ENCODE measurements around the gene TRIO. TPM values are rescaled to one million over a fixed set of nuclear protein-coding genes. Genes with fewer than 3 reads are reported as not detected.
A peak's percentile ranks its signal among the peaks of the same experiment; 100 is the strongest.
"Not testable (repeated sequence)": the region's sequence is repeated elsewhere in the genome, so short reads cannot be mapped to it uniquely, and the experiment has no call there.

The TRIO gene
- total RNA-seq, 4 donors from 2014 or later: 186 to 388 (median 285) TPM

DNA sequence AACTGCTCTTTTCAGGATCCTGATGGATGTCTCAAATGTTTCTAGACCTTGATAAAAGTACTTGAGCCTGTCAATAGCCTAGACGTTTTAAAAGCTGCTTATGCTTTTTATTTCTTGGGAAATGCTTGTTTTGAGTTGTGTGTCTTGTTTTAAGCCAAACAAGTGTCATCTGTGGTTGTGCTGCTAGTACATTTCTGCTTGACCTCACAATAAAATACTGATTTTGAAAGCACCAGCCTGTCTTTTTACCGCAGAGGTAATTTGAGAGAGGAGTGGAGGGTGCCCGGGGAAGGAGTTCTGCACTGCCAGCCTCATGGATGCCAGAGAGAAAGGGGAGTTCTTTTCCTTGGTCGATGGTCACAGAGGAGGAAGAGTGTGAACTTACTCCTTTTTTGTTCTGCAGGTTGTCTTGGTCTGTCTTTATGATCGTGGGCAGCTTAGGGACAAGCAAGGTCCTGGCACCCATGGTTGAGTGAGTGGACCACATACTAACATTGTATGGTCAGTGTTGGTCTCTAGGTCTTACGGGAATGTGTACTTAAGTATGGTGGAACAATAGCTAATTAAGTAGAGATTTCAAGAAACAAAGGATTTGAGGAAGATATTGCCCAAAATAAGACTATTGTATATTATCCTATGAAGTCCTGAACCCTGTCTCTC, 61.0 kb downstream of the TRIO start:
- Histone ChIP-seq H3K36me3 (no peaks in the 10 kb centered on the region), H3K9me3 (no peaks in the 10 kb centered on the region), H3K4me1 (peaks cover 39 to 88% (median 69%) of the 10 kb centered on the region in 4 donors), H3K4me3 (no peak overlapping the region), H3K27ac (peak overlapping the region; percentile 84 to 88 (median 84)), H3K27me3 (no peaks in the 10 kb centered on the region)
- intact Hi-C loops (cut with DNase I; ENCODE audit: low total_unique reads) (no loop called here), in situ Hi-C loops (cut with MboI; ENCODE audit: low pct_ligation_motif_present in 1 of 4, low pct_unique_long_range_greater_than_20kb in 1 of 4, low sequenced_read_pairs in 3 of 4) (loop anchor here in 3 of 4 donors (10.0 kb wide), 2 partner anchors 49 to 59 kb away; partner anchors contain the start of gene TRIO (in 2 of the 3))
- DNase-seq: no peak
- TF ChIP-seq POLR2A (IDR thresholded peaks at IDR 0.05) (no peak), EP300 (IDR thresholded peaks at IDR 0.05; ENCODE audit: low read depth) (no peak), POLR2AphosphoS5 (IDR thresholded peaks at IDR 0.05) (no peak)
- TF ChIP-seq, protein P1, sequence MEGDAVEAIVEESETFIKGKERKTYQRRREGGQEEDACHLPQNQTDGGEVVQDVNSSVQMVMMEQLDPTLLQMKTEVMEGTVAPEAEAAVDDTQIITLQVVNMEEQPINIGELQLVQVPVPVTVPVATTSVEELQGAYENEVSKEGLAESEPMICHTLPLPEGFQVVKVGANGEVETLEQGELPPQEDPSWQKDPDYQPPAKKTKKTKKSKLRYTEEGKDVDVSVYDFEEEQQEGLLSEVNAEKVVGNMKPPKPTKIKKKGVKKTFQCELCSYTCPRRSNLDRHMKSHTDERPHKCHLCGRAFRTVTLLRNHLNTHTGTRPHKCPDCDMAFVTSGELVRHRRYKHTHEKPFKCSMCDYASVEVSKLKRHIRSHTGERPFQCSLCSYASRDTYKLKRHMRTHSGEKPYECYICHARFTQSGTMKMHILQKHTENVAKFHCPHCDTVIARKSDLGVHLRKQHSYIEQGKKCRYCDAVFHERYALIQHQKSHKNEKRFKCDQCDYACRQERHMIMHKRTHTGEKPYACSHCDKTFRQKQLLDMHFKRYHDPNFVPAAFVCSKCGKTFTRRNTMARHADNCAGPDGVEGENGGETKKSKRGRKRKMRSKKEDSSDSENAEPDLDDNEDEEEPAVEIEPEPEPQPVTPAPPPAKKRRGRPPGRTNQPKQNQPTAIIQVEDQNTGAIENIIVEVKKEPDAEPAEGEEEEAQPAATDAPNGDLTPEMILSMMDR (IDR thresholded peaks at IDR 0.05): no peak
- 14 to 36% methylated on average over 2 to 6 of the region's 6 CpGs for WGBS, 2 donors (ENCODE audit: low coverage in 1 of 2)

GRCh38 chr5:14204785-14205321, 61.7 kb downstream of the TRIO start:
- 0 to 9% methylated on average over 1 to 9 of the region's 9 CpGs for WGBS, 2 donors (ENCODE audit: low coverage in 1 of 2)
- H3K27me3 ChIP-seq: no peaks in the 10 kb centered on the region
- H3K36me3 ChIP-seq: no peaks in the 10 kb centered on the region
- no peaks in the 10 kb centered on the region for H3K9me3 ChIP-seq
- peaks cover 37 to 88% (median 70%) of the 10 kb centered on the region in 4 donors for H3K4me1 ChIP-seq
- intact Hi-C loops (cut with DNase I; ENCODE audit: low total_unique reads) (no loop called here), in situ Hi-C loops (cut with MboI; ENCODE audit: low pct_ligation_motif_present in 1 of 4, low pct_unique_long_range_greater_than_20kb in 1 of 4, low sequenced_read_pairs in 3 of 4) (loop anchor here in 3 of 4 donors (10.0 kb wide), 2 partner anchors 50 to 60 kb away; partner anchors contain the start of gene TRIO (in 2 of the 3))
- H3K4me3 ChIP-seq: peak overlapping the region in 1 of 4 donors; percentile 2
- DNase-seq: peak; percentile 81
- H3K27ac ChIP-seq: peak overlapping the region; percentile 84 to 88 (median 84)
- TF ChIP-seq POLR2A (IDR thresholded peaks at IDR 0.05) (peak; percentile 42), EP300 (IDR thresholded peaks at IDR 0.05; ENCODE audit: low read depth) (no peak), POLR2AphosphoS5 (IDR thresholded peaks at IDR 0.05) (peak; percentile 55 to 81 (median 60))
- TF ChIP-seq, protein P1 (IDR thresholded peaks at IDR 0.05): no peak

DNA sequence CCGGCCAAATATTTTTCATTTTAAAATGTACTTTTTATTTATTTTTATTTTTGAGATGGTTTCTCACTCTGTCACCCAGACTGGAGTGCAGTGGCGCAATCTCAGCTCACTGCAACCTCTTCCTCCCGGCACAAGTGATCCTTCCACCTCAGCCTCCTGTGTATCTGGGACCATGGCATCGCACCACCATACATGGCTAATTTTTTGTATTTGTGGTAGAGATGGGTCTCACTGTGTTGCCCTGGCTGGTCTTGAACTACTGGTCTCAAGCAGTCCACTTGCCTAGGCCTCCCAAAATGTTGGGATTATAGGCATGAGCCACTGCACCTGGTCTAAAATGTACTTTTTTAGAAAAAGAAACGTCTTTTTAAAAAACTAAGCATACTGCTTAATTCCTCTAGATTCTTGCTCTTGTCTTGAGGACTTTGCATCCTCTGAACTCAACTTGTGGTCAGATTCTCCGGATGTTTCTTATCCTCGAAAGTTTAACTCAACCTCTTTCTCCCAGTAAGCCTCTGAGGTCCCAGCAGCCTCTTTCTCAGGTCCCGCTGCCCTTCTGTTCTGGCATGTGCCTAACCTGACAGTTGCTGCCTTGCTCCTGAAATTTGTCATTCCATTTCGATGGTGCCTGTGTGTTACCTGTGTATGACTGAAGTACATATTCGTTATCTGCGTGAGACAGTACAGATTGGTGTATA, 63.0 kb downstream of the TRIO start:
- in situ Hi-C loops (cut with MboI; ENCODE audit: low pct_ligation_motif_present in 1 of 4, low pct_unique_long_range_greater_than_20kb in 1 of 4, low sequenced_read_pairs in 3 of 4): loop anchor here in 3 of 4 donors (10.0 kb wide), 2 partner anchors 51 to 61 kb away; partner anchors contain the start of gene TRIO (in 2 of the 3)
- no peak for DNase-seq
- 53 to 60% methylated on average over 9 to 11 of the region's 11 CpGs for WGBS, 2 donors (ENCODE audit: low coverage in 1 of 2)
- H3K9me3 ChIP-seq: no peaks in the 10 kb centered on the region
- peaks cover 44 to 91% (median 75%) of the 10 kb centered on the region in 4 donors for H3K4me1 ChIP-seq
- intact Hi-C loops (cut with DNase I; ENCODE audit: low total_unique reads): no loop called here
- peak overlapping the region in 1 of 4 donors; percentile 9 for H3K4me3 ChIP-seq
- peak overlapping the region; percentile 84 to 88 (median 84) for H3K27ac ChIP-seq
- H3K27me3 ChIP-seq: no peaks in the 10 kb centered on the region
- TF ChIP-seq POLR2AphosphoS5 (IDR thresholded peaks at IDR 0.05) (peak in 1 of 3 donors; percentile 36), POLR2A (IDR thresholded peaks at IDR 0.05) (no peak)
- H3K36me3 ChIP-seq: no peaks in the 10 kb centered on the region

GRCh38 chr5:14207428-14207827, 64.3 kb downstream of the TRIO start:
- intact Hi-C loops (cut with DNase I; ENCODE audit: low total_unique reads); H3K27me3 ChIP-seq; H3K9me3 ChIP-seq; H3K4me3 ChIP-seq; H3K36me3 ChIP-seq: not testable (repeated sequence)
- Histone ChIP-seq H3K27ac (peak overlapping the region; percentile 84 to 89 (median 87)), H3K4me1 (peaks cover 44 to 97% (median 83%) of the 10 kb centered on the region in 4 donors)
- in situ Hi-C loops (cut with MboI; ENCODE audit: low pct_ligation_motif_present in 1 of 4, low pct_unique_long_range_greater_than_20kb in 1 of 4, low sequenced_read_pairs in 3 of 4): loop anchor here in 3 of 4 donors (10.0 kb wide), 2 partner anchors 53 to 63 kb away; partner anchors contain the start of gene TRIO (in 2 of the 3)
- WGBS, 2 donors (ENCODE audit: low coverage in 1 of 2): 39% methylated on average over 3 of the region's 3 CpGs; no CpG with 5 or more reads in 1 of the 2 donors
- TF ChIP-seq POLR2AphosphoS5 (IDR thresholded peaks at IDR 0.05): peak in 1 of 3 donors; percentile 26
- DNase-seq: peak; percentile 76

Measured in transverse colon (tissue), 4 donors.